NCI-H446 (cell line): ENCODE data around the gene SMIM21.

ENCODE experiments used
- DNase-seq, 2 experiments: peaks; one replicate each; lab custom pipeline; 2025; lab: John Stamatoyannopoulos, UW

The SMIM21 gene

DNA sequence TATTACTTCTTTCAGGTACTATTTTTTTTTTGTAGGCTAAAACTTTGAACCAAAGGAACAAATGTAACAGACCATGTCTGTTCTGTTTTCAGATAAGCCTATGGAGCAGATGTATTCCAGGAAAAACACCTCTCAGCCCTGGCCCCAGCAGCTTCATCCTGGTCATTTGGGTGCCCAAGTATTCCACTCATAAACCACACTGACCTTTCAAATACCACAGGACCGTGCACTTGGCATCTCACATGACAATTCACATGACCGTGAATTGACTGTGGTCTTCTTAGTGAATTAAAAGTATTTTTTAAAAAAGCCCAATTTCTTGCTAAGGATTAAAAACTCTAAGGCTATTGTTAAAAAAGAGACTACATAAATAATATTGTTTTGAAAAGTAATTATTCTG, 50.2 kb downstream of the SMIM21 start:
- DNase-seq, result no peak

DNA sequence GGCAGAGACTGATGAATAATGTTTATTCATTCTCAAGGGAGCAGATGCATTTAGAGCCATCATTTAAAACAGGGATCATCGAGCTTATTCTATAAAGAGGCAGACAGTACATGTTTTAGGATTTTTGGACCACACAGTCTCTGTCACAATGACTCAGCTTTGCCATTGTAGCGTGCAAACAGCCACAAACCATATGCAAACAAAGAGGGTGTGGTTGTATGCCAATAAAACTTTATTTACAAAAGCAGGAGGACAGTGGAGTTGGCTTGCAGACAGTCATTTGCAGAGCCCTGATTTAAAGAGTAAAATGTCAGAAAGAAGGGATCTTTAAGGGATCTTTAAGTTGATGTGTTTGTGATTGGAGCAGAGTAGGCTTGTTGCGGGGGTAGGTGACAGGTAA, 51.5 kb downstream of the SMIM21 start:
- no peak for DNase-seq

DNA sequence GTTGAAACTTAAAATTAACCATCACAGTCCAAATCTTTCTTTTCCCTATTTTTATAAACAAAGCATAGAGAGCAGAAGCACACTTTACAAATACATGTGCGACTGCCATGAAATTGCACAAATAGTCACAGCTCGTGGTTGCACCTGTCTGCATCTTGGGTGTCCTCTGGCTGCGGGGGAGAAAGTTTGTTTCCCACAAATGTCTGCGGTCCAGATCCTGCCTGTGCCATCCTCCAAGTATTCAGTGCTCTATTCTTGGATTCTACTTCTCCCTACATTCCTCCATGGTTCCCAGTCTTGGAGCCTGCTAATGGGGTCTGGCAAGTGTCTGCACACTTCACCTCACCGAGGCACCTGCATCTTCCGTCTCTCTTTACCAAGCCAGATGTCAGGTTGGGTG, 52.2 kb downstream of the SMIM21 start:
- no peak for DNase-seq

DNA sequence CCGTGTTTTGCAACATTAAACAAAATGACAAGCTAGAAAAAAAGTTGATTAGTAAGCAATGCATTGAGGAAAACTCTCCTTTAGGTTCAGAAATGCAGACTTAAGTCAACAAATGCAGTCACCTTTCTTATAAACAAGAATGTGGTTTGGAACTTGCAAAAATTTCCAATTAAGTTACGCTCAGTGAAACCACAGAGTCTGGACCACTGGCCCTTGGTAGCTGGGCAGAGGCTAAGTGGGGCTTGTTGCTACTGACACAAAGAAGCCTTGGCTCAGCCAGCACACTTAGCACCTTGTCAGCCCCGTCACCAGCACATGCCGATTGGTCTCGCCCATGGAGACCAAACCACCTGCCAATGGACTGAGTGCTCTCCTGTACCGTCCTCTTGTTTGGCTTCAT, 53.0 kb downstream of the SMIM21 start:
- no peak for DNase-seq

DNA sequence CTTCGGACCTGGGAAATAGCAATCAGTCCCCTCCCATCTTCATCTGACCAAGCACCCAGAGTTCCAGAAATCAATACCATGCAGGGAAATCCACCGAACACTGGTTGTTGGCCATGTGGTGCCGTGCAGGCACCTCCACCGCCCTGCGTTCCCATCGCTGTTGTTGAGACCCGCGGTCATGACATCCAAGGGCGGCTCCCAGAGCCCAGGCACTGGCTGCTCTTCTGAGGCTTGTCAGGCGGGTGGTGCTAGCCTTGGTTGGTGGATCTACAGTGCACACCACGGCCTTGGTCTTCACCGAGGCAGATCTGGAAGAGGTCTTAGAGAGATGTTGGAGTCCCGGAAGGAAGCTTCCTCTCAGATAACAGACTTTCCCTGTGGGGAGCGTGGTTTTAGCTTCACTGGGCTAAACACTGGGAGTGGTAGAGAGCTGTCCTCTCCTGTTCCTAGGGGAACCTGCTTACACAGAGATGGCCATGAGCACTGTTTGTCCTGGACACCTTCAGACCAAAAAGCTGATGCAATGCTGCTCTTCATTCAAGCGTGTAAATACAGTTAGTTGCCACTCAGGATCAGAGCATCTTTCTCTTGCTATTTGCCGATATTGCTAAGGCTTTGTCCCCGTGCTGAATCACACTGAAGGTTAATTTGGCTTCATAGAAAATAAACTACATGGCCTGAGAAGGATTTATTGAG, 58.3 kb downstream of the SMIM21 start:
- no peak for DNase-seq

DNA sequence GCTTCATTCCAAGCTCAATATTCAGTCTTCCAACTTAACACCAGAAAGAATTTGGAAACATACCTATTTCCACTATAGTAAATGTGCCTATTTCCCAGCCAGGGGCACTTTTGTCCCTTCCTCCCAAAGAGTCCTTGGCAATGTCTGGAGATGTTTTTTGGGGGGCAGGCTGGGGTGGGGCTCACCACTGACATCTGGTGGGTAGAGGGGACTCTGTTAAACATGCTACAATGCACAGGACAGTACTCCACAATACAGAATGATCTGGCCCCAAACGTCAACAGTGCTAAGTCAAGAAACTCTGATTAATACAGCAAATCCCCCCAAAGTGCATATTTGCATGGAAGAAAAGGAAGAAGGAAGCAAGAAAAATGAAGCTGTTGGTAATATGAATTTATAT, 61.7 kb downstream of the SMIM21 start:
- no peak for DNase-seq

DNA sequence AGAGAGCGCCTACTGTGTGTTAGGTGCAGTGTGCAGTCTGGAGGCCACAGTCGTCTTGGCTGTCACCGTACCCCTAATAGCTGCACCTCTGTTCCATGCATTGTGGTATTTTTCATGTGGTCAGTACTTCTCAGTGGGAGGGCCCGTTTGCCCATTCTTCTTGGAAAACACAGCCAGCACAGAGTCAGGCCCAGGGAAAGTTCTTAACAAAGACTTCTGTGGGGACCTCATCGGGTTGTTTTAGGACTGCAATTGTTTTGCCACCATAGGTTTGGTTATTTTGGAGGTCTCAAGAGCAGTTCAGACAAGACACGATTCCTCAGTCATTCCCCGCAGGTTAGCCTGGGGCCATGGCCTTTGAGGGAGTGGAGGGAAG, 62.3 kb downstream of the SMIM21 start:
- DNase-seq, result no peak

DNA sequence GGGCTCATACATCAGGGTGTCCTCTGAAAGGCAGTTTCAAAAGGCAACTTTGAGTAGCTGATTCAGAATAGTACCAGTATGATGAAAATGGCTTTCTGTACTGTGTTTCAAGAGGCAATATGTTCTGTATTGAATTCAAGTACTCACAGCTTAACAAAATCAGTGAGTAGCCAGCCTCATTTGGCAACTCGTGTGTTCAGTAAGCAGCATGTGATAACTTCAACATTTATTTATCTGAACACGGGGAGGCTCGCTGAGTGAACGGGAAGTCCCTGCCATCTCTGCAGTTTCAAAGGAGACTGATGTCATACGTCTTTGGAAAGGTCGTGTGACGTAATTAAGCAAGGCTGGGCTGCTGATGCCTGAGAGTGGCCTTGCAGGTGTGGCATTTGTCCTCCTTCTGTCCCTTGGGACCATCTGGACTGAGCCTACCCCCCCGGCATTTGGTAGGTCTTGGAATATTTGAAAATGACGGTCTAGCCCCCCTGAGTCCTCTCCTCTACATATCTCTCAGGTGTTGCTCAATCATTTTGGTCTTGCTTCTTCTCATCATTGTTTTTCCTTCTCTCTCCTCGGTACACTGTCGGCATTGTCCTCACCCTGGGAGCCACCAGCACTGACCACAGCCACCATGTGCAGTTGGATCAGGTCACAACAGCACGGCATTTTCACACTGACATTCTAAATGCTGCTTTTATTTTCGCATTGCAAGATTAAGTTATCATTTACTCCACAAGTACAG, 62.8 kb downstream of the SMIM21 start:
- DNase-seq, result no peak

DNA sequence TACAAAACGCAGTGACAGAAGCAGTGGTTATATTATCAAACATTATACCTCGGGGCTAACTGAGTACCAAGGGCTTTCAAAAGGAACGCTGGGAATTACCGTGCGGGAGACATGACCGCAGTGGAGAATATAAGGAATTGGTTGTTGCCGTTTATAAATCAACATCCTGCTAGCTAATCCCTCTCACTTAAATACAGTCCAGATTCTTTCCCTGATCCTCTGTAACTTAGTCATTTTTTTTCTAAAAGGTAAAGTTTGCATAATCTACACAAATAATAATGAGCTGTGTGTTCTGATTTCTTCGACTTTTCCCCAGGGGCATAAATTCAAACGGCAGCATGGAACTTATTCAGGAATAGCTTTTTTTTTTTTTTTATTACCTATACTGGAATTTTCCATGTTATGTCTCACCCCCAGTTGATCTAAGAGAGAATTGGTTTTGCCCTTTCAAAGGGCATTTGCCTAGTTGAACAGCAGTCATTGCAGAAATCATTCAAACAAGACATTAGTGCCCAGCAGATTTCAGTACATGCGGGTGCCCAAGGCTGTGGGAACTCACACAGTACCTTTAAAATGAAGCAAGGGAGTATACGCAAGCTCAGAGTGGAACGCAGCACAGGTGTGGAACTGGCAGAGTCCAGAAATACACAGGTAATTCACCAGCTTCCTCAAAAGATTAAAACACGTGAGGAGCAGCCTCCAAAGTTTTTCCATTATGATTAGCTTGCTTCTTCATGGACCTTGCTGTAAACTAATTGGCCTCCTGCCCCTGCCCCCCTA, 63.9 kb downstream of the SMIM21 start:
- no peak for DNase-seq

DNA sequence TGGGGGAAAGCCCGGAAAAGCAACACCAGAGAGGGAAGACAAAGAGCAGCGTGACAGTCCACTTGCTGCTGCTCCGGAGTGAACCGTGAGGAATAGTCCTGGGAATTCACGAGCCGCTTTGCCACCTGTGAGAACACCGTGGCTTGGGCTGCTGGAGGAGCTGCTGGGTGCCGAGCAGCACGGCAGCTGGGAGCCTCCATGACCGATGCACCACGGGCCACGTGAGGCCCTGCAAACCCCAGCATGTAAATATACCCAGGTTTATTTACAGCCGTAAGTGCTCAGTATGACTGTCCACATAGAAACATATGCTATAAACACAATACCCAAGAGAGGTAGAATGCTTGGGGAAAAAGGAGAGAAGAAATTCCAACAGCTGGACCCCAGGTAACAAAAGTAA, 65.1 kb downstream of the SMIM21 start:
- DNase-seq, result no peak

DNA sequence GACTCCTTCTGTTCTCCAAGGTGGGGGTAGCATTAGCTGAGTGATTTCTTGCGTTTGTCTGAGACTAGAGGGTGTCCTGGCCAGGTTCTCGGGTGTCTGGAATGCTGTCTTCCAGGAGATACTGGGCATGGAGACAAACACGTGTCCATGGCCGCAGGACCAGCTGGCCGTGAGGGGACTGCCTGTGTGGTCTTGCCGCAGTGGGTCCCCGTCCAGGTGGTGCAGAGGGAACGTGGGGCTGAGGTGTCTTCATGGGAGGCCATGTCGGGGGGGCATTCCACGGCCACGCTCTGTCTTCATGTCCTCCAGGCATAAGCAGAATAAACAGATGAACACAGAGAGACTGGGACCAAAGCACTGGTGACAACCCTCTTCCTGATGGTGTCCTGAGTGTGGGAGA, 66.6 kb downstream of the SMIM21 start:
- DNase-seq, result no peak

DNA sequence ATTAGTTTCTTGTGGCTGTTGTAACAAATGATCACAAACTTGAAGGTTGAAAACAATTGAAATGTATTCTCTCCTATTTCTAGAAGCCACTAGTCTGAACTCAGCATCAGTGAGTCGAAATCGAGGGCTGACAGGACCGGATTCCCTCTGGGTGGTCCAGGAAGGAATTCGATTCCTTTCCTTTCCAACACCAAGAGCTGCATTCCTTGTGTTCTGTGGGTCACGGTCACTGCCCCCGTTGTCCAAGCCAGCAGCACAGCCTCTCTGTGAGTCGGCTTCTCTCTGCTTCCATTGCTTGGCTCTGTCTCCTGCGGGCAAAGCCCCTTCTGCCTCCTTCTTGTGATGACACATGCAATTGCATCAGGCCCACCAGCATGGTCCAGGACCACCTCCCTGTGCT, 67.3 kb downstream of the SMIM21 start:
- no peak for DNase-seq
